ENCODE results near the gene ALDH3B1.

Gene ALDH3B1

GRCh38 chr11:68035266-68035876, 25.2 kb downstream of the ALDH3B1 start:
- Histone ChIP-seq H3K4me3 (no peak overlapping the region), H3K27ac (no peak overlapping the region)
- DNase-seq (ENCODE audit: low spot score), result no peak
- TF ChIP-seq, protein P1, sequence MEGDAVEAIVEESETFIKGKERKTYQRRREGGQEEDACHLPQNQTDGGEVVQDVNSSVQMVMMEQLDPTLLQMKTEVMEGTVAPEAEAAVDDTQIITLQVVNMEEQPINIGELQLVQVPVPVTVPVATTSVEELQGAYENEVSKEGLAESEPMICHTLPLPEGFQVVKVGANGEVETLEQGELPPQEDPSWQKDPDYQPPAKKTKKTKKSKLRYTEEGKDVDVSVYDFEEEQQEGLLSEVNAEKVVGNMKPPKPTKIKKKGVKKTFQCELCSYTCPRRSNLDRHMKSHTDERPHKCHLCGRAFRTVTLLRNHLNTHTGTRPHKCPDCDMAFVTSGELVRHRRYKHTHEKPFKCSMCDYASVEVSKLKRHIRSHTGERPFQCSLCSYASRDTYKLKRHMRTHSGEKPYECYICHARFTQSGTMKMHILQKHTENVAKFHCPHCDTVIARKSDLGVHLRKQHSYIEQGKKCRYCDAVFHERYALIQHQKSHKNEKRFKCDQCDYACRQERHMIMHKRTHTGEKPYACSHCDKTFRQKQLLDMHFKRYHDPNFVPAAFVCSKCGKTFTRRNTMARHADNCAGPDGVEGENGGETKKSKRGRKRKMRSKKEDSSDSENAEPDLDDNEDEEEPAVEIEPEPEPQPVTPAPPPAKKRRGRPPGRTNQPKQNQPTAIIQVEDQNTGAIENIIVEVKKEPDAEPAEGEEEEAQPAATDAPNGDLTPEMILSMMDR (IDR thresholded peaks at IDR 0.05), result no peak

- TF ChIP-seq, protein P1 (IDR thresholded peaks at IDR 0.05), result no peak
- Histone ChIP-seq H3K27ac (peak overlapping the region; percentile 34 to 92), H3K4me3 (no peak overlapping the region)
- no peak for DNase-seq (ENCODE audit: low spot score)
Measured at GRCh38 chr11:68036141-68036716, 26.1 kb downstream of the ALDH3B1 start.

GRCh38 chr11:68036717-68037239, 26.7 kb downstream of the ALDH3B1 start:
- no peak overlapping the region for H3K4me3 ChIP-seq
- H3K27ac ChIP-seq, result peak overlapping the region; percentile 34 to 92
- TF ChIP-seq, protein P1 (IDR thresholded peaks at IDR 0.05), result no peak
- no peak for DNase-seq (ENCODE audit: low spot score)

DNA sequence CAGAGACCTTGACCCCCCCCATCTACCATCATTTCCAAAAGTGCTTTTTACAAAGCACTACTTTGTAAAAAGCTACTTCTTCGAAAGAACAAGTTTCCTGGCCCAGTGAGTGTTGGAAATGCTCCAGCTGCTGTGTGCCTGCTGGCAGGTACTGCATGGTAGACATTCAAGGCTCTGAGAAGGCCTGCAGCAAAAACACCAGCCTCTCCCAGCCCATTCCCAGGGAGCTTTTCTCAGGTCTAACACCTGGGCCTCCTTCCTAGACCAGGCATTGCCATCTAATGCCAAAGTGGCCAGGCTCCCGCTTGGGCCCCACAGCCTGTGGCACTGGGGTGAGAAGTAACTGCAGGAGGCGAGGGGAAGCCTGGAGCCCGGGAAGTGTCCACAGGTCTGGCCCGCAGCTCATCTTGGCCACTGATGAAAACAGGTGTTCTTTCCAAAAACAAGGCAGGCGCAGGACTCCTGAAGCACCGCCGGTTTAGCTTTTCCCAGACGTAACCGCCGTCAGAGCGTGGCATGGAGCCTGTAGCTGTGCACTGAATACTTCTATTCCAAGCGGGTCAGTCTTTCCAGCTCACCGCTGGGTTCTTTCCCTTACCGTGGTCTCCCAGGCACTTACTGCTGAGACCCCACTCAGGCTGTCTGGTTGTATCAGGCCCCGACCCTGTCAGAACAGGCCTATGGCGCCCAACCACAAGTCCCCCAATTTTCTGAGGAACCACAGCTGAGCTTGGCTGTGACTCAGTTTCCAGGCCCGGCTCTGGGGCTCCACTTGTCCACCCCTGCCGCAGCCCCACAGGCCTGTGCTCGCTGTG, 27.5 kb downstream of the ALDH3B1 start:
- H3K4me3 ChIP-seq, result peak overlapping the region; percentile 83
- peak overlapping the region; percentile 91 to 92 for H3K27ac ChIP-seq
- TF ChIP-seq, protein P1 (IDR thresholded peaks at IDR 0.05), result no peak
- no peak for DNase-seq (ENCODE audit: low spot score)

DNA sequence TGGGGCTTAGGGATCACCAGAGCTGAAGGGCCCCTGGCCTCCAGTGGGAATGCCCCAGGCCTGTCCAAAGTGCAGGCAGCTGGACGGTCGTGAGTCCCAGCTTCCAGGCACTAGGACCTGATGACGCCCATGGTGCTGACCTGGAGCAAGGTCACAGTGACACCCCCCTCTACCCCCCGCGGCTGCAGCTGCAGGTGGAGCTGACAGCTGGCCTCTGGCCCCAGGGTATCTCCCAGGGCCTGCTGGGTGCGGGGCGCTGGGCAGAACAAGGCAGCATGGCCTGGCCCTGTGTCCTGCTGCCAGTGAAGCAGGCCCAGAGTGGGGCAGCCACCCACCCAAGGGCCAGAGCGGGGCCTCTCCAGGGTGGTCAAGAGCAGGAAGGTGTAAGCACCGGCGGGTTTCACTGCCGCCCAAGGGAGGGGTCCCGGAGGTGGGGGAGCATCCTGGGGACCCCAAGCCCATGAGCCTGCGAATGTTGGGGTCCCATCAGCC, 28.1 kb downstream of the ALDH3B1 start:
- peak overlapping the region; percentile 91 to 92 for H3K27ac ChIP-seq
- TF ChIP-seq, protein P1 (IDR thresholded peaks at IDR 0.05), result no peak
- H3K4me3 ChIP-seq, result peak overlapping the region; percentile 83
- DNase-seq (ENCODE audit: low spot score), result no peak

DNA sequence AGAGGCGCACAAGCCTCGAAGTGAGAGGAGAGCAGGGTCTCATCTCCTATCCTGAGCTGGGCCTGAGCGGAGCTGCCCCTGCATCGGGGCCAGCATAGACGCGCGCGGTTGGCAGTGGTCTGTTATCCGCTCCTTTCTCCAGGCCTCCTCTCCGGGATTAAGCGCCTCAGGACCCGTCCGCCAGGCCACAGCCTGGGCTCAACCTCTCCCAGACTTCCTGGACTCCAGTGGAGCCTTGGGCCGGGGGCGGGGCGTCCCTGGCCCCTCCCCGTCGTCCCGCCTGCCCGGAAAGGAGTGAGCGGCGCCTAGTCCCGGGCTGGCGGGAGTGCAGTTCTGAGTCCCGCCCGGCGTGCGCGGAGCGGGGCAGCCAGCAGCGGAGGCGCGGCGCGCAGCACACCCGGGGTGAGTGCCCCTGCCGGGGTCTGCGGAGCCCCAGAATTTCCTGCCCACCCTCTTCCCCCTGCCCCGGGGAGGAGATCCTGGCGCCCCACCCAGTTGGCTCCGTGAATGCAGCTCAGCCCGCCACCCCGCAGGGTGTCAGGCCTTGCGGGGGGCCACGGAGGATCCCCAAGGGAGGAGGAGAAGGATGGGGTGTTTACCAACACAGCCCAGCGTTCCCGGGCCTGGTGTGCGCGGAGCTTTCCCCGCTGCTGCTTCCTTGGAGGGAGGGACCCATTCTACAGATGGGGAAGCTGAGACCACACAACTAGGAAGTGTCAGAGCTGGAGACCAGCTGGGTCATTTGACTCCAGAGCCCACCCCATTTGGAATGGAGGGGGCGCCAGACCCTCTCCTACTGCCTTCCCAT, 28.8 kb downstream of the ALDH3B1 start, which contains the start of gene TCIRG1:
TCIRG1 (plus strand) TSS at position 308 of the 808 bp plus-strand sequence. CDS start 2,247 bp downstream, outside the sequence.
- Histone ChIP-seq H3K27ac (peak within 1 kb of the TSS; percentile 91 to 92), H3K4me3 (peak within 1 kb of the TSS; percentile 83)
- TF ChIP-seq, protein P1 (IDR thresholded peaks at IDR 0.05), result no peak
- peak; percentile 95 for DNase-seq (ENCODE audit: low spot score)

Measured in coronary artery (tissue), 2 donors.